Omental fat pad (tissue), 4 donors: ENCODE data around the gene DCAF17. TPM values are rescaled to one million over a fixed set of nuclear protein-coding genes. Genes with fewer than 3 reads are reported as not detected.
A peak's percentile ranks its signal among the peaks of the same experiment; 100 is the strongest.
"Not testable (repeated sequence)": the region's sequence is repeated elsewhere in the genome, so short reads cannot be mapped to it uniquely, and the experiment has no call there.

Experiments
- ATAC-seq: fragments of 150-250 bp; one replicate; pipeline ENCODE4 v1.9.1; 2016; ENCODE audit warnings: mild to moderate bottlenecking, moderate library complexity; ENCODE audit not compliant: low FRiP score
- DNase-seq: peaks from one replicate; pipeline ENCODE4 v3.0.0-alpha.2; 2019; ENCODE audit warnings: low spot score
- small RNA-seq: library from RNA; depleted of rRNA; stranded (forward); fragments of <200 nt; gene quantifications from one replicate; pipeline ENCODE3, GENCODE V24; 2016
- total RNA-seq, 4 donors: library from RNA; depleted of rRNA; stranded (reverse); fragments of >200 nt; gene quantifications; one replicate each; pipeline ENCODE4 v1.1.0, GENCODE V29; 2016
- TF ChIP-seq, protein P1 (sequence below), 3 donors: fragments of 450-650 bp; IDR thresholded peaks; one replicate each; pipeline ENCODE4 v1.5.1; 2016 to 2017; ENCODE audit warnings: antibody characterized with exemption in 3 of 3, mild to moderate bottlenecking in 3 of 3, moderate library complexity in 2 of 3

The DCAF17 gene
- total RNA-seq, 4 donors from 2014 or later: 9.9 to 25.7 (median 15.1) TPM

DNA sequence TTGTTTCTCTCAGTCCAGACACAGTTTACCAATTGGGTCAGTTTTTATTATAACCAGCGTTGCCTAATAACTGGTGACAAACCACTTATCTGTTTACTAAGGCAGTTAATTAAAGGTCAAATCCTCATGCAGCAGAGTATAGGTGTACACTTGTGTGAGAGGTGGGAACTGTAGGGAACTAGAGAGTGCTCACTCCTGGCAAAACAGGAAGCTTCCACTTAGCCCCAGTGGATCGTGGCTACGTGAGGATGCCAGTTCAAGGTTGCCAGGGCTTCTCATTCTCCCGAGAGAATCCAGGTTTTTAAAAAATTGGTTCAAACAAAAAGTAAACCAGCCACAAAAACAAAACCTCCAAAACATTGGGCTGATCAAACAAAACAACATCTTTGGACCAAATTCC lies 96.4 kb downstream of the DCAF17 start:
- DNase-seq (no peak), ATAC-seq (no peak)
- TF ChIP-seq, protein P1, sequence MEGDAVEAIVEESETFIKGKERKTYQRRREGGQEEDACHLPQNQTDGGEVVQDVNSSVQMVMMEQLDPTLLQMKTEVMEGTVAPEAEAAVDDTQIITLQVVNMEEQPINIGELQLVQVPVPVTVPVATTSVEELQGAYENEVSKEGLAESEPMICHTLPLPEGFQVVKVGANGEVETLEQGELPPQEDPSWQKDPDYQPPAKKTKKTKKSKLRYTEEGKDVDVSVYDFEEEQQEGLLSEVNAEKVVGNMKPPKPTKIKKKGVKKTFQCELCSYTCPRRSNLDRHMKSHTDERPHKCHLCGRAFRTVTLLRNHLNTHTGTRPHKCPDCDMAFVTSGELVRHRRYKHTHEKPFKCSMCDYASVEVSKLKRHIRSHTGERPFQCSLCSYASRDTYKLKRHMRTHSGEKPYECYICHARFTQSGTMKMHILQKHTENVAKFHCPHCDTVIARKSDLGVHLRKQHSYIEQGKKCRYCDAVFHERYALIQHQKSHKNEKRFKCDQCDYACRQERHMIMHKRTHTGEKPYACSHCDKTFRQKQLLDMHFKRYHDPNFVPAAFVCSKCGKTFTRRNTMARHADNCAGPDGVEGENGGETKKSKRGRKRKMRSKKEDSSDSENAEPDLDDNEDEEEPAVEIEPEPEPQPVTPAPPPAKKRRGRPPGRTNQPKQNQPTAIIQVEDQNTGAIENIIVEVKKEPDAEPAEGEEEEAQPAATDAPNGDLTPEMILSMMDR (IDR thresholded peaks at IDR 0.05): no peak

DNA sequence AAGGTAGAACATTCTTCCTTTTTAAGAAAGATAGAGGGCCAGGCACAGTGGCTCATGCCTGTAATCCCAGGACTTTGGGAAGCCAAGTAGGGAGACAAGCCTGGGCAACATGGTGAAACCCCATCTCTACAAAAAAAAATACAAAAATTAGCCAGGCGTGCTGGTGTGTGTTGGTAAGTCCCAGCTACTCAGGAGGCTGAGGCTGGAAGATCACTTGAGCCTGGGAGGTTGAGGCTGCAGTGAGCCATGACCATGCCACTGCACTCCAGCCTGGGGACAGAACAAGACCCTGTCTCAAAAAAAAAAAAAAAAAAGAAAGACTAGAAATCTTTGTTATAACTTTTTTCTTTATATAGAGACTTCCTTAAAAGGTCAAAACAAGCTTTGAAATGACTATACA lies 96.8 kb downstream of the DCAF17 start:
- ATAC-seq, DNase-seq: not testable (repeated sequence)

DNA sequence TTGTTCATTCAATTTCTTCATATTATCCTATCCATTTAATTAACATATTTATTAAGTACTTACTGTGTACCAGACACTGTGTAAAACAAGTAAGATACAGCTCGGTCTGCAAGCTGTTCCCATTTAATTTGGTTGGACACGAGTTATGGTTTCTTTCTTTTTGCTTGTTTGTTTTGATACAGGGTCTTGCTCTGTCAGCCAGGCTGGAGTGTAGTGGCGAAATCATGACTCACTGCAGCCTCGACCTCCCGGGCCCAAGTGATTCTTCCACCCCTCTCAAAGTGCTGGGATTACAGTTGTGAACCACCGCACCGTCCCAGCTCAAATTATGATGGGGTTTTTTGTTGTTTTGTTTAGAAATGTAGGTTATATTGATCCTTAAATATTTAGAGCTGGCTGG lies 97.3 kb downstream of the DCAF17 start:
- TF ChIP-seq, protein P1 (IDR thresholded peaks at IDR 0.05): no peak
- peak; percentile 81 for ATAC-seq
- no peak for DNase-seq

DNA sequence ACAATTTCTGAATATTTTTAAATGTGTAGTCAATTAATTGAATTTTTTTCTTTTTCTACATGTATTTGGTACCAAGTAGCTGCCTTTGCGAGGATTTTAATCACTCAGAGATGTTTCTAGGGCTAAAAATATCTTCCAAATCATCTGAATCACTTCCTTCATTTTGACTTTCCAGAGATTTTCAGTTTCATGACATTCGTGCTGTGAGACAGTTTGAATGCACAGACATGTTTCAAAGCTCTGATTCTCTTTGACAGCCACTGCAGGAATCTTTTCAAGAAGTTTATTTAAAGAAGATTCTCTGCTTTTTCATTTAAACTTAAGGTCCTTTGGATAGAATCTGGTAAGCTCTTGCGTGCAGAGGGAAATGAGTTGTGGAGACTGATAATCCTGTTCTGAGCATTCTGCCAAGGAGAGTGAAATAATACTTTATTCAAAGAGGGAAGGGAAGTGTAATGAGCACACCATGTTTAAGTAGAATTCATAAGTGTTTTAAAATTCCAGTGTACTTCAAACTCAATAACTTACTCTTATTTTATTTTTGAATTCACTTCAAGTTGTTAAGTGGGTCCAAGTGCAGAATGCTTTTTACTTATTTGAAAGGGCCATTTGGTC lies 97.9 kb downstream of the DCAF17 start:
- ATAC-seq (no peak), DNase-seq (no peak)
- TF ChIP-seq, protein P1 (IDR thresholded peaks at IDR 0.05): no peak

DNA sequence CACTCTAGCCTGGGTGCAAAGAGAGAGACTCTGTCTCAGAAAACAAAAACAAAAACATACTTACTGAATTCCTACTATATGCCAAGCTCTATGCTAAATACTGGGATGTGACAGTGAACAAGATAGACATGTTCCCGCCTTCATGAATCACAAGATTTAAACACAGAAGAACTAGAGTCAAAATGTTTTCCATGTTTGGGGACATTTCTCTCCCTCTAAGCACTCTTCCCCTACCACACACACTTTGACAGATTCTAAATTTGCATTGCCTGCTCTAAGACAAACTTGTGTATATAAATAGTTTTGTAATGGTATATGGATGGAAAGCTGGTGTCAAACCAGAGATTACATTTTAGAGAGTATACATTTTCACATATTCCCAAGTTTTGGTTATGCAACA lies 99.3 kb downstream of the DCAF17 start:
- TF ChIP-seq, protein P1 (IDR thresholded peaks at IDR 0.05): no peak
- ATAC-seq (no peak), DNase-seq (no peak)

Small RNA genes lying within 50 kb of the gene (small RNA-seq; reads per million reads assigned to genes)
- not detected for gene AC007969.2

Other genes with a start within 250 kb of the DCAF17 start
- 10 to 100 TPM; 10.7 to 25.0 (median 19.0) TPM for gene METTL8, start 236 bp upstream of the DCAF17 start, total RNA-seq
- gene CYBRD1, start 88.2 kb downstream of the DCAF17 start, total RNA-seq: 100 to 1,000 TPM; 296 to 494 (median 360) TPM